Mucosa of gallbladder (tissue), 1 donor: ENCODE measurements around the gene AFF3. TPM values are rescaled to one million over a fixed set of nuclear protein-coding genes. Genes with fewer than 3 reads are reported as not detected.
"Not testable (repeated sequence)": the region's sequence is repeated elsewhere in the genome, so short reads cannot be mapped to it uniquely, and the experiment has no call there.

Source experiments
- DNase-seq: peaks from one replicate; pipeline ENCODE4 v3.0.0-alpha.2; 2020; ENCODE audit warnings: low spot score
- total RNA-seq: library from RNA; stranded (reverse); gene quantifications from one replicate; pipeline ENCODE4 v1.2.1, GENCODE V29; 2021
- donor health status: DM: no; HTN: no; CAD: no.

Gene AFF3
- total RNA-seq, 1 donor from 2014 or later: 9.1 TPM

- no peak for DNase-seq
Observed at GRCh38 chr2:99933894-99934650, 208.3 kb downstream of the AFF3 start.

DNA sequence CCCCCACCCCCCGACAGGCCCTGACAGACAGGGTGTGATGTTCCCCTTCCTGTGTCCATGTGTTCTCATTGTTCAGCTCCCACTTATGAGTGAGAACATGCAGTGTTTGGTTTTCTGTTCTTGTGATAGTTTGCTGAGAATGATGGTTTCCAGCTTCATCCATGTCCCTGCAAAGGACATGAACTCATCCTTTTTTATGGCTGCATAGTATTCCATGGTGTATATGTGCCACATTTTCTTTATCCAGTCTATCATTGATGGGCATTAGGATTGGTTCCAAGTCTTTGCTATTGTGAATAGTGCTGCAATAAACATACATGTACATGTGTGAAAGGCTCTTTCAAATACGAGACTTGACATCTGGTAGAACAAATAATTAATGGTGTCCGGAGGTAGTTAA is 208.9 kb downstream of the AFF3 start:
- DNase-seq: not testable (repeated sequence)

- no peak for DNase-seq
Observed at GRCh38 chr2:99928470-99929053, 213.8 kb downstream of the AFF3 start.

GRCh38 chr2:99927690-99928207 is 214.6 kb downstream of the AFF3 start:
- DNase-seq: not testable (repeated sequence)

GRCh38 chr2:99926986-99927385 is 215.4 kb downstream of the AFF3 start:
- no peak for DNase-seq

DNA sequence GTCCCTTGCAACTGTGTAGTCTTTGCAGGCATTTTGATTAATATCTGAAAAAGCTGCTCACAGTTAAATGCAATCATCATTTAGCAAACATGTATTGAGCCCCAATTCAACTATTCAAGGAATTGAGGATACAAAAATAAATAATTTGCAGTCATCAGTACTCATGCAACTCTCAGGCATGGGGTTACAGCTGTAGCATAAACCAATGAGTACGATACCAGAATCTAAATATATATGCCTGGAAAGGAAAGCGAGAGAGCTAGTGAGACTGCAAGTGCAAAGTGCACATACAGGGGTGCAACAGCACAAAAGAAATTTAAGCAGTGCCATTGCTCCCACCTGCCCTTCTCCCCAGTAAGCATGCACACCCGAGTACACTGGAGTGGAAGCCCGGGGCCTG is 216.4 kb downstream of the AFF3 start:
- no peak for DNase-seq

DNA sequence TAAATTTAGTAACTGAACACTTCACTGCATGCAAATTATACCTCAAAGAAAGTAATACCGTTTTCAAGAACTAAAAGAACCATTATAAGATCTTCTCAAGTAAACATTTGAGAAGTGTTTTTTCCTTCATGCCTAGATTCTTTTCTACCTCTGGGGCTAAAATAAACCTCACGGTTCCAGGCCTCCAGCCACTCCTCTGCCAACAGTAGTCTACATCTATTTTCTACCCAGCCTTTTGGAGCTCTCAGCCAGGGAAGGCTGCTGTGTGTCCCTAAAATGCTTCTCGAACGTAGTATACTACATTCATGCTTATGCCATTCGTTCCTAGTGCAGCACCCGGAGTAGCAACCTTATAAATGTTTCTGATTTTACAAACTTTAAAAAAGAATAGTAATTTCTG is 219.7 kb downstream of the AFF3 start:
- DNase-seq: no peak

- no peak for DNase-seq
Observed at GRCh38 chr2:99921903-99922302, 220.5 kb downstream of the AFF3 start.

DNA sequence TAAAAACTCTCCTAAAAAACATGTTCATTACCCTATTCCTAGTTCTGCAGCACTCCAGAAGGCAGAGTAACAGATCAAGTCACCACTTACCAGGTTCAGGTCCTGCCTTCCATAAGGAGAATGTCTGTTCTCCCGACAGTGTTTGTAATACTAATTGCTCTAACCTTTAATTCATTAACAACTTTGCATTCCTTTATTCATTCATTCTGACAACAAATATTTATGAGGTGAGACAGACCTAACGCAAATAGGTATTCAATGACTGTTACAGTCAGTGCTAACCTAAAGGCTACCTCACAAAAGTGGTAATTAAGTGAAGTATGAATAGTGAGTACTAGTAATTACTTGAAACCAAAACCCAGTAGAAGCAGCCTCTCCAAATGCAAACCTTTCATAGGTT is 224.0 kb downstream of the AFF3 start:
- no peak for DNase-seq

- DNase-seq: no peak
Observed at GRCh38 chr2:99915108-99915675, 227.2 kb downstream of the AFF3 start.

- DNase-seq: no peak
Observed at GRCh38 chr2:99911736-99912135, 230.7 kb downstream of the AFF3 start.

GRCh38 chr2:99910902-99911301 is 231.5 kb downstream of the AFF3 start:
- no peak for DNase-seq

DNA sequence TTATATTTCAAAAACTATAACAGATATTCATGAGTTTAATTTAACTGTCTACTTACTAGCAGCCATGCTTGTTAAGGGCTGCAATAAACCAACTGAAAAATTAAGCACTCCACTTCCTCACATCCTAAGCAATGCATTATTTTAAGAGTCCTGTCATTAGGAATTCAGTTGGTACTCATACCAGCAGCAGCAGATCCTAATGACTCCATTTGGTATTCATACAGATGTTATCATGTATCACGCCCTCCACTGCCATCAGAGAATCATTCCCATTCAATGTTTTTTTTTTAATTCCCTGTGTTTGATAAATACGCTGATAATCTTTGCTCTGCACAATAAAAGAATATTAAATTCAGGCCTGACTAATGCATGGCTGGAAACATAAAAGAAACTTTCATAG is 236.8 kb downstream of the AFF3 start:
- no peak for DNase-seq

GRCh38 chr2:99905025-99905424 is 237.4 kb downstream of the AFF3 start:
- no peak for DNase-seq

- no peak for DNase-seq
Observed at GRCh38 chr2:99903981-99904380, 238.4 kb downstream of the AFF3 start.

GRCh38 chr2:99900556-99900955 is 241.8 kb downstream of the AFF3 start:
- DNase-seq: no peak

GRCh38 chr2:99899882-99900281 is 242.5 kb downstream of the AFF3 start:
- no peak for DNase-seq

- DNase-seq: no peak
Observed at GRCh38 chr2:99899058-99899855, 243.1 kb downstream of the AFF3 start.

- no peak for DNase-seq
Observed at GRCh38 chr2:99898336-99899048, 243.9 kb downstream of the AFF3 start.

GRCh38 chr2:99891428-99891780 is 251.0 kb downstream of the AFF3 start:
- no peak for DNase-seq

- DNase-seq: no peak
Observed at GRCh38 chr2:99890568-99891427, 251.6 kb downstream of the AFF3 start.
